Panc1 (cell line): ENCODE results near the gene PRDM5. TPM values are rescaled to one million over a fixed set of nuclear protein-coding genes. Genes with fewer than 3 reads are reported as not detected.

Experiments
- ATAC-seq: fragments of 200-7000 bp; cut with Tn5 transposase; 2 replicates; pipeline ENCODE4 v1.9.1; 2020; ENCODE audit warnings: mild to moderate bottlenecking, moderate library complexity
- BruUV-seq: library from RNA; stranded (reverse); fragments of 400-500 nt; replicated peaks from 2 replicates; lab custom pipeline; 2021; lab: Mats Ljungman, UMichigan
- CTCF ChIA-PET: fragments of 300-600 bp; sonication (Branson Sonifier 250); formaldehyde crosslinking; loops from one replicate; lab custom pipeline; 2022; ENCODE audit warnings: antibody characterized with exemption; lab: Charles Lee
- POLR2A ChIA-PET: fragments of 300-600 bp; sonication (Branson Sonifier 250); formaldehyde crosslinking; loops from one replicate; lab custom pipeline; 2022; ENCODE audit warnings: antibody characterized with exemption; lab: Charles Lee
- DNase-seq: peaks from one replicate; pipeline ENCODE4 v3.0.0-alpha.2; 2010; ENCODE audit warnings: low read depth, low spot score
- H3K27ac ChIP-seq: 2 replicates; pipeline ENCODE4 v1.5.1; 2011; ENCODE audit warnings: mild to moderate bottlenecking, low read length, inconsistent platforms
- H3K27me3 ChIP-seq: fragments of 200-500 bp; sonication (Bioruptor generic); 2 replicates; pipeline ENCODE4 v1.6.0; 2014; ENCODE audit warnings: low read length, inconsistent platforms; ENCODE audit not compliant: control insufficient read depth, insufficient read depth
- H3K36me3 ChIP-seq: fragments of 200-500 bp; sonication (Bioruptor generic); 2 replicates; pipeline ENCODE4 v1.5.1; 2014; ENCODE audit warnings: inconsistent platforms, mild to moderate bottlenecking, low read length, moderate library complexity; ENCODE audit not compliant: control insufficient read depth, insufficient read depth
- H3K4me1 ChIP-seq: 2 replicates; pipeline ENCODE4 v1.5.1; 2011; ENCODE audit warnings: inconsistent platforms, mild to moderate bottlenecking, low read length, moderate library complexity; ENCODE audit not compliant: control insufficient read depth, insufficient read depth
- H3K4me3 ChIP-seq, 2 experiments: 2 replicates each; pipeline ENCODE4 v1.5.1; 2011 to 2012; ENCODE audit warnings: low read depth in 2 of 2, low read length in 2 of 2, mild to moderate bottlenecking in 2 of 2, inconsistent platforms in 1 of 2, moderate library complexity in 1 of 2
- H3K9me3 ChIP-seq: fragments of 200-500 bp; sonication (Bioruptor generic); 2 replicates; pipeline ENCODE4 v1.5.1; 2014; ENCODE audit warnings: low read depth, mild to moderate bottlenecking, inconsistent platforms, low read length, moderate library complexity; ENCODE audit not compliant: control insufficient read depth, insufficient read depth
- CTCF ChIP-seq: fragments of 450-650 bp; IDR thresholded peaks from 2 replicates; pipeline ENCODE4 v1.5.1; 2017; ENCODE audit warnings: mild to moderate bottlenecking
- POLR2AphosphoS5 ChIP-seq: IDR thresholded peaks from 2 replicates; pipeline ENCODE4 v1.6.1; 2012; ENCODE audit warnings: mild to moderate bottlenecking, low read depth, low read length, moderate library complexity
- SIN3A ChIP-seq: IDR thresholded peaks from 2 replicates; pipeline ENCODE4 v1.6.1; 2012; ENCODE audit warnings: low read depth, mild to moderate bottlenecking, low read length, moderate library complexity, borderline replicate concordance; ENCODE audit not compliant: insufficient read depth
- TCF7L2 ChIP-seq: IDR thresholded peaks from 2 replicates; pipeline ENCODE4 v1.6.1; 2011; ENCODE audit warnings: mild to moderate bottlenecking, low read depth, low read length, inconsistent platforms
- in situ Hi-C: cut with HindIII; loops from 2 replicates; pipeline ENCODE4 v1.10.0; 2016; ENCODE audit warnings: low sequenced_read_pairs, low pct_unique_long_range_greater_than_20kb
- intact Hi-C: fragments of 100-400 bp; cut with micrococcal nuclease; formaldehyde crosslinking; loops from one replicate; pipeline ENCODE4 v1.10.0; 2022; ENCODE audit not compliant: unreplicated experiment
- total RNA-seq: library from RNA; stranded (reverse); gene quantifications from one replicate; pipeline ENCODE4 v1.2.1, GENCODE V29; 2021; ENCODE audit not compliant: unreplicated experiment
- TF ChIP-seq, protein P1 (sequence below), 2 experiments: IDR thresholded peaks; 2 replicates each; pipeline ENCODE4 v1.6.1; 2011 to 2012; ENCODE audit warnings: low read depth in 2 of 2, control low read depth in 1 of 2, low read length in 1 of 2, mild to moderate bottlenecking in 1 of 2, moderate library complexity in 1 of 2; ENCODE audit not compliant: insufficient read depth in 1 of 2

The PRDM5 gene
- total RNA-seq, 1 experiment from 2014 or later: 8.4 TPM

- no peaks in the 10 kb centered on the region for H3K27me3 ChIP-seq
- H3K27ac ChIP-seq: no peak overlapping the region
- ChIA-PET POLR2A (no interaction called here), CTCF (no interaction called here)
- no peaks in the 10 kb centered on the region for H3K36me3 ChIP-seq
- in situ Hi-C loops (no loop called here), intact Hi-C loops (no loop called here)
- TF ChIP-seq SIN3A (no peak), TCF7L2 (no peak)
- TF ChIP-seq, protein P1, sequence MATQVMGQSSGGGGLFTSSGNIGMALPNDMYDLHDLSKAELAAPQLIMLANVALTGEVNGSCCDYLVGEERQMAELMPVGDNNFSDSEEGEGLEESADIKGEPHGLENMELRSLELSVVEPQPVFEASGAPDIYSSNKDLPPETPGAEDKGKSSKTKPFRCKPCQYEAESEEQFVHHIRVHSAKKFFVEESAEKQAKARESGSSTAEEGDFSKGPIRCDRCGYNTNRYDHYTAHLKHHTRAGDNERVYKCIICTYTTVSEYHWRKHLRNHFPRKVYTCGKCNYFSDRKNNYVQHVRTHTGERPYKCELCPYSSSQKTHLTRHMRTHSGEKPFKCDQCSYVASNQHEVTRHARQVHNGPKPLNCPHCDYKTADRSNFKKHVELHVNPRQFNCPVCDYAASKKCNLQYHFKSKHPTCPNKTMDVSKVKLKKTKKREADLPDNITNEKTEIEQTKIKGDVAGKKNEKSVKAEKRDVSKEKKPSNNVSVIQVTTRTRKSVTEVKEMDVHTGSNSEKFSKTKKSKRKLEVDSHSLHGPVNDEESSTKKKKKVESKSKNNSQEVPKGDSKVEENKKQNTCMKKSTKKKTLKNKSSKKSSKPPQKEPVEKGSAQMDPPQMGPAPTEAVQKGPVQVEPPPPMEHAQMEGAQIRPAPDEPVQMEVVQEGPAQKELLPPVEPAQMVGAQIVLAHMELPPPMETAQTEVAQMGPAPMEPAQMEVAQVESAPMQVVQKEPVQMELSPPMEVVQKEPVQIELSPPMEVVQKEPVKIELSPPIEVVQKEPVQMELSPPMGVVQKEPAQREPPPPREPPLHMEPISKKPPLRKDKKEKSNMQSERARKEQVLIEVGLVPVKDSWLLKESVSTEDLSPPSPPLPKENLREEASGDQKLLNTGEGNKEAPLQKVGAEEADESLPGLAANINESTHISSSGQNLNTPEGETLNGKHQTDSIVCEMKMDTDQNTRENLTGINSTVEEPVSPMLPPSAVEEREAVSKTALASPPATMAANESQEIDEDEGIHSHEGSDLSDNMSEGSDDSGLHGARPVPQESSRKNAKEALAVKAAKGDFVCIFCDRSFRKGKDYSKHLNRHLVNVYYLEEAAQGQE (IDR thresholded peaks at IDR 0.05; ENCODE audit: insufficient read depth in 1 of 2, low read depth in 2 of 2, low read length in 1 of 2): no peak
- no peak overlapping the region for H3K4me3 ChIP-seq
- H3K9me3 ChIP-seq: no peaks in the 10 kb centered on the region
- no TSS peak for BruUV-seq
- DNase-seq: no peak
- ATAC-seq: no peak
- no peaks in the 10 kb centered on the region for H3K4me1 ChIP-seq
Observed at GRCh38 chr4:120808475-120809141, 113.9 kb downstream of the PRDM5 start.

GRCh38 chr4:120801137-120801758, 121.3 kb downstream of the PRDM5 start:
- Histone ChIP-seq H3K27me3 (no peaks in the 10 kb centered on the region), H3K27ac (no peak overlapping the region), H3K4me3 (no peak overlapping the region), H3K9me3 (no peaks in the 10 kb centered on the region), H3K4me1 (no peaks in the 10 kb centered on the region), H3K36me3 (no peaks in the 10 kb centered on the region)
- no TSS peak for BruUV-seq
- intact Hi-C loops: no loop called here
- POLR2A ChIA-PET: no interaction called here
- CTCF ChIA-PET: no interaction called here
- ATAC-seq (no peak), DNase-seq (no peak)
- TF ChIP-seq CTCF: no peak
- TF ChIP-seq, protein P1 (IDR thresholded peaks at IDR 0.05; ENCODE audit: insufficient read depth in 1 of 2, low read depth in 2 of 2, low read length in 1 of 2): no peak
- no peak for TF ChIP-seq SIN3A
- no peak for TF ChIP-seq POLR2AphosphoS5
- no peak for TF ChIP-seq TCF7L2
- in situ Hi-C loops: no loop called here
